NCI-H524 treated with DMSO at 0.1 percent for 48 hours (cell line): Measurements from ENCODE around the gene NEU3.

Source experiments
- DNase-seq: peaks from one replicate; lab custom pipeline; 2025; lab: John Stamatoyannopoulos, UW

NEU3 gene

DNA sequence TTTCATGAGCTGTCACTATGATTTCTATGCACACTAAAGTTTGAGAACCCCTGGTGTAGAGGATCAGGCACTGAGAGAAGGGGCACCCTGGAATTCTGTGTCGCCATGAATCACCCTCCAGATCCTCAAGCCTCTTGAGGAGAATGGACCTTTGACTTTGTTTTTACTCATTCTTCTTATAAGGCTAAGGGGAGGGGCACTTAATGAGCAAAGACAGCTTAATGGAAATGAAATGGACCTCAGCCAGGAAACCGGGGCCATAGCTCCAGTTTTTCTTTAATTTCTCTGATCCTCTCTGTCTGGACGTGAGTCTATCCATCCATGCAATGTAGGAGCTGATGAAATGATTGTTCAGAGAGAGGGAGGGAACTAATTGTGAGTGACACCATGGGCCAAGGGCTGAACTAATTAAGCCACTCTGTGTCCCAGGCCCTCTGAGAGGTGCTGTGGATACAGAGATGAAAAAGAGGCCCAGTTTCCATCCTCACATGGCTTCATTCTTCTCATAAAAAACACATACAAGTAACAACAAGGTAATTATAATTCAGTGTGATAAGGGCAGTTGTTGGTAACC lies 75.1 kb downstream of the NEU3 start:
- DNase-seq: no peak

DNA sequence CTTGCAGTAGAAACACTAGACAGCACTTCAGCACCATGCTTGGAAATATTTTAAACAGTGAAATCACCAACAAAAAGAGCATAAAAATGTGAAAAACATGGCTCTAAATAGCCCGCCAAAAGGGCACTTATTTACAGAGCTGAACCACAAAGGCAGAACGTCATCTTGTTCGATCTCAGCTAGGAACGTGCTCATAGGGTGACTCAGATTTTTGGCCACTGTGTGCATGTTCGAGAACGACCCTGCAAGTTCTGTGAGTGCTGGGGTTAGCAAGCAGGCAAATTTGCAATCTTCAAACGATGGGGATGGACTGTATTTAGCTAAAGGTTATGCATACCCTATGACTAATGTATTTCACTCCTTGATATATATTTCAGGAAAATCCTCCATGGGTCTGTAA lies 77.3 kb downstream of the NEU3 start:
- DNase-seq: no peak
